ENCODE data around the gene DTNBP1. TPM values are rescaled to one million over a fixed set of nuclear protein-coding genes. Genes with fewer than 3 reads are reported as not detected.

The DTNBP1 gene
- 20.1 and 21.5 TPM in 2 replicates for total RNA-seq
- long read RNA-seq, partial matches to known transcripts = 2 of 12 reads
- long read RNA-seq, other reads (novel, unspliced or antisense) = 5 of 12 reads

GRCh38 chr6:15662326-15663129 lies at the start of gene DTNBP1:
TSS of gene DTNBP1 (minus strand) at chr6:15663028. CDS start at chr6:15662869, 159 bp downstream.
- no peak for TF ChIP-seq CTCF (IDR thresholded peaks at IDR 0.05)
- Mint-ChIP-seq H3K27ac (ENCODE audit: unreplicated experiment) (no peak within 1 kb of the TSS), H3K36me3 (ENCODE audit: unreplicated experiment) (peaks cover 11% of the 10 kb centered on the region), H3K27me3 (ENCODE audit: unreplicated experiment) (peaks cover 16% of the 10 kb centered on the region), H3K9me3 (ENCODE audit: unreplicated experiment) (no peaks in the 10 kb centered on the region), H3K4me1 (ENCODE audit: unreplicated experiment) (peaks cover 14% of the 10 kb centered on the region), H3K4me3 (ENCODE audit: unreplicated experiment) (peak within 1 kb of the TSS; percentile 78)
- DNase-seq (ENCODE audit: extremely low spot score, unreplicated experiment) = peak; percentile 95

GRCh38 chr6:15709651-15710269 lies 46.9 kb upstream of the DTNBP1 start:
- DNase-seq (ENCODE audit: extremely low spot score, unreplicated experiment) = no peak
- no peaks in the 10 kb centered on the region for H3K4me1 Mint-ChIP-seq (ENCODE audit: unreplicated experiment)
- H3K36me3 Mint-ChIP-seq (ENCODE audit: unreplicated experiment) = no peaks in the 10 kb centered on the region
- no peak for TF ChIP-seq CTCF (IDR thresholded peaks at IDR 0.05)
- peaks cover 15% of the 10 kb centered on the region for H3K27me3 Mint-ChIP-seq (ENCODE audit: unreplicated experiment)
- H3K9me3 Mint-ChIP-seq (ENCODE audit: unreplicated experiment) = no peaks in the 10 kb centered on the region
- no peak overlapping the region for H3K4me3 Mint-ChIP-seq (ENCODE audit: unreplicated experiment)
- no peak overlapping the region for H3K27ac Mint-ChIP-seq (ENCODE audit: unreplicated experiment)

- H3K36me3 Mint-ChIP-seq (ENCODE audit: unreplicated experiment) = peaks cover 2% of the 10 kb centered on the region
- no peak overlapping the region for H3K27ac Mint-ChIP-seq (ENCODE audit: unreplicated experiment)
- no peak for TF ChIP-seq CTCF (IDR thresholded peaks at IDR 0.05)
- peaks cover 15% of the 10 kb centered on the region for H3K27me3 Mint-ChIP-seq (ENCODE audit: unreplicated experiment)
- DNase-seq (ENCODE audit: extremely low spot score, unreplicated experiment) = no peak
- no peaks in the 10 kb centered on the region for H3K4me1 Mint-ChIP-seq (ENCODE audit: unreplicated experiment)
- peaks cover 7% of the 10 kb centered on the region for H3K9me3 Mint-ChIP-seq (ENCODE audit: unreplicated experiment)
- no peak overlapping the region for H3K4me3 Mint-ChIP-seq (ENCODE audit: unreplicated experiment)
Observed at GRCh38 chr6:15708231-15708630, 45.4 kb upstream of the DTNBP1 start.

- DNase-seq (ENCODE audit: extremely low spot score, unreplicated experiment) = no peak
- Mint-ChIP-seq H3K36me3 (ENCODE audit: unreplicated experiment) (peaks cover 2% of the 10 kb centered on the region), H3K4me1 (ENCODE audit: unreplicated experiment) (no peaks in the 10 kb centered on the region), H3K9me3 (ENCODE audit: unreplicated experiment) (peaks cover 7% of the 10 kb centered on the region), H3K4me3 (ENCODE audit: unreplicated experiment) (no peak overlapping the region), H3K27me3 (ENCODE audit: unreplicated experiment) (peaks cover 19% of the 10 kb centered on the region), H3K27ac (ENCODE audit: unreplicated experiment) (no peak overlapping the region)
- no peak for TF ChIP-seq CTCF (IDR thresholded peaks at IDR 0.05)
Observed at GRCh38 chr6:15705981-15706380, 43.2 kb upstream of the DTNBP1 start.

- DNase-seq (ENCODE audit: extremely low spot score, unreplicated experiment) = no peak
Observed at GRCh38 chr6:15698471-15698870, 35.6 kb upstream of the DTNBP1 start.

More at GRCh38 chr6:15698471-15698870, 35.6 kb upstream of the DTNBP1 start:
- TF ChIP-seq CTCF (IDR thresholded peaks at IDR 0.05) = no peak
- no peak overlapping the region for H3K4me3 Mint-ChIP-seq (ENCODE audit: unreplicated experiment)
- H3K4me1 Mint-ChIP-seq (ENCODE audit: unreplicated experiment) = no peaks in the 10 kb centered on the region
- H3K9me3 Mint-ChIP-seq (ENCODE audit: unreplicated experiment) = peaks cover 2% of the 10 kb centered on the region
- H3K27ac Mint-ChIP-seq (ENCODE audit: unreplicated experiment) = no peak overlapping the region
- peaks cover 3% of the 10 kb centered on the region for H3K36me3 Mint-ChIP-seq (ENCODE audit: unreplicated experiment)
- peaks cover 34% of the 10 kb centered on the region for H3K27me3 Mint-ChIP-seq (ENCODE audit: unreplicated experiment)
